NCI-H748 (cell line): ENCODE results near the gene KDM8.

Experiments used
- DNase-seq: peaks from one replicate; lab custom pipeline; 2025; ENCODE audit not compliant: unreplicated experiment; lab: John Stamatoyannopoulos, UW

Gene KDM8

GRCh38 chr16:27265982-27266381 is 62.7 kb downstream of the KDM8 start:
- no peak for DNase-seq

GRCh38 chr16:27267037-27267677 is 63.8 kb downstream of the KDM8 start:
- no peak for DNase-seq

- peak; percentile 95 for DNase-seq
These were observed 65.3 kb downstream of the KDM8 start, which contains the start of gene NSMCE1 for GRCh38 chr16:27268376-27269299. NSMCE1 (minus strand) TSS chr16:27268772; CDS start chr16:27257570, 11,202 bp downstream.

GRCh38 chr16:27269300-27270150 is 66.2 kb downstream of the KDM8 start:
- DNase-seq, result no peak

GRCh38 chr16:27270349-27270748 is 67.0 kb downstream of the KDM8 start:
- no peak for DNase-seq
